Measurements from ENCODE around the gene TOM1L2.

The TOM1L2 gene

DNA sequence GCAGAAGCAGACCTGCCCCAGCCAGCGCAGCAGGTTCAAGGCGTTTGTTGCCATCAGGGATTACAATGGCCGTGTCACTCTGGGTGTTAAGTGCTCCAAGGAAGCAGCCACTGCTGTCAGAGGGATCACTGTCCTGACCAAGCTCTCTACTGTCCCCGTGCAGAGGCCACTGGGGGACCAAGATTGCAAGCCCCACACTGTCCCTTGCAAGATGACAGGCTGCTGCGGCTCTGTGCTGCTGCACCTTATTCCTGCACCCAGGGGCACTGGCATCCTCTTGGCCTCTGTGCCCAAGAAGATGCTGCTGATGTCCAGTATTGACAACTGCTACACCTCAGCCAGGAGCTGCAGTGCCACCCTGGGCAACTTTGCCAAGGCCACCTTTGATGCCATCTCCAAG is 39.1 kb upstream of the TOM1L2 start:
- TF ChIP-seq FOXM1 (IDR thresholded peaks at IDR 0.05; ENCODE audit: borderline replicate concordance, low read depth) (no peak), YY1 (IDR thresholded peaks at IDR 0.05; ENCODE audit: low read depth) (no peak), TCF12 (IDR thresholded peaks at IDR 0.05; ENCODE audit: low read depth) (no peak), CREB1 (IDR thresholded peaks at IDR 0.05; ENCODE audit: low read depth) (no peak), TEAD4 (IDR thresholded peaks at IDR 0.05) (no peak), ZBTB7A (IDR thresholded peaks at IDR 0.05; ENCODE audit: low read depth) (no peak), RAD21 (IDR thresholded peaks at IDR 0.05; ENCODE audit: low read depth) (no peak), EGR1 (IDR thresholded peaks at IDR 0.05) (no peak), EP300 (IDR thresholded peaks at IDR 0.05; ENCODE audit: borderline replicate concordance) (no peak), CEBPB (IDR thresholded peaks at IDR 0.05) (no peak), NFIC (IDR thresholded peaks at IDR 0.05) (no peak), TAF1 (IDR thresholded peaks at IDR 0.05; ENCODE audit: low read depth) (no peak)
- TF ChIP-seq, protein P1, sequence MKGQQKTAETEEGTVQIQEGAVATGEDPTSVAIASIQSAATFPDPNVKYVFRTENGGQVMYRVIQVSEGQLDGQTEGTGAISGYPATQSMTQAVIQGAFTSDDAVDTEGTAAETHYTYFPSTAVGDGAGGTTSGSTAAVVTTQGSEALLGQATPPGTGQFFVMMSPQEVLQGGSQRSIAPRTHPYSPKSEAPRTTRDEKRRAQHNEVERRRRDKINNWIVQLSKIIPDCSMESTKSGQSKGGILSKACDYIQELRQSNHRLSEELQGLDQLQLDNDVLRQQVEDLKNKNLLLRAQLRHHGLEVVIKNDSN (IDR thresholded peaks at IDR 0.05), result no peak
- TF ChIP-seq, protein P2, sequence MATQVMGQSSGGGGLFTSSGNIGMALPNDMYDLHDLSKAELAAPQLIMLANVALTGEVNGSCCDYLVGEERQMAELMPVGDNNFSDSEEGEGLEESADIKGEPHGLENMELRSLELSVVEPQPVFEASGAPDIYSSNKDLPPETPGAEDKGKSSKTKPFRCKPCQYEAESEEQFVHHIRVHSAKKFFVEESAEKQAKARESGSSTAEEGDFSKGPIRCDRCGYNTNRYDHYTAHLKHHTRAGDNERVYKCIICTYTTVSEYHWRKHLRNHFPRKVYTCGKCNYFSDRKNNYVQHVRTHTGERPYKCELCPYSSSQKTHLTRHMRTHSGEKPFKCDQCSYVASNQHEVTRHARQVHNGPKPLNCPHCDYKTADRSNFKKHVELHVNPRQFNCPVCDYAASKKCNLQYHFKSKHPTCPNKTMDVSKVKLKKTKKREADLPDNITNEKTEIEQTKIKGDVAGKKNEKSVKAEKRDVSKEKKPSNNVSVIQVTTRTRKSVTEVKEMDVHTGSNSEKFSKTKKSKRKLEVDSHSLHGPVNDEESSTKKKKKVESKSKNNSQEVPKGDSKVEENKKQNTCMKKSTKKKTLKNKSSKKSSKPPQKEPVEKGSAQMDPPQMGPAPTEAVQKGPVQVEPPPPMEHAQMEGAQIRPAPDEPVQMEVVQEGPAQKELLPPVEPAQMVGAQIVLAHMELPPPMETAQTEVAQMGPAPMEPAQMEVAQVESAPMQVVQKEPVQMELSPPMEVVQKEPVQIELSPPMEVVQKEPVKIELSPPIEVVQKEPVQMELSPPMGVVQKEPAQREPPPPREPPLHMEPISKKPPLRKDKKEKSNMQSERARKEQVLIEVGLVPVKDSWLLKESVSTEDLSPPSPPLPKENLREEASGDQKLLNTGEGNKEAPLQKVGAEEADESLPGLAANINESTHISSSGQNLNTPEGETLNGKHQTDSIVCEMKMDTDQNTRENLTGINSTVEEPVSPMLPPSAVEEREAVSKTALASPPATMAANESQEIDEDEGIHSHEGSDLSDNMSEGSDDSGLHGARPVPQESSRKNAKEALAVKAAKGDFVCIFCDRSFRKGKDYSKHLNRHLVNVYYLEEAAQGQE (IDR thresholded peaks at IDR 0.05; ENCODE audit: low read depth), result no peak
- TF ChIP-seq, protein P3, sequence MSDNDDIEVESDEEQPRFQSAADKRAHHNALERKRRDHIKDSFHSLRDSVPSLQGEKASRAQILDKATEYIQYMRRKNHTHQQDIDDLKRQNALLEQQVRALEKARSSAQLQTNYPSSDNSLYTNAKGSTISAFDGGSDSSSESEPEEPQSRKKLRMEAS (IDR thresholded peaks at IDR 0.05), result no peak

DNA sequence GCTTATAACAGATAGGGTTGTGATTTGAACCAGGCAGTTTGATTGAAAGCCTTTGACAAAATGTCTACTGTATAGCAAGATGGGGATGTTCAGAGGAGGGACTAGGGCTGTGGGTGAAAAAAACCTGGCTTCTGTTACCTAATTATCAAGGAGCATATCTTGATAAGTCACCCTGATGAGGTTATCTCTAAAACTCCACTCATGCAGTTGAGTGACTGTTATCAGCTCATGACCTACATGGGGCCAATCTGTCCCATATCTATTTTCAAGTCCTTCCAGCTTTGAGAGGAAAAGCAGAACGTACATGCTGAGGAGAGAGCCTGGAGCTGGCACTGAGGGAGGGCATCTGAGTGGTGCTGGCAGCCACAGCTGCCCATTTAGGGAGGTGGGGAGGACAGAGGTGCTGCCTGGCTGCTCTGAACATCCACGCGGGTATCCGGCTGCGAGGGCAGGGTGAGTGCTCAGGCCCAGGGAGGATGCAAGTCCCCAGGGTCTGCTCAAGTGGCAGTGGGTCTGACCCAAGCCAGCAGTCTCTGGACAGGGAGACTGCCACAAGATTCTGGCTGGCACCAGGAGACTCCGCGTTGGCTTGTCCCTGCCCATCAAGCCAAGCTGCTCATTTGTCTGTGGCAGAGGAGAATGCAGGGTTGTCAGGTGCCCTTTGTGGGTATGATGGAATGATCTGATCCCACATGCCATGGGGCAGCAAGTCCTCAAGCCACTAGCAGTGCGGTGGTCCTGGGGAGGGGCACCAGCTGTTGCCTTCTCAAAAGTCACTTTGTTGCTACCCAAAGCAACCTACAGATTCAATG is 37.6 kb upstream of the TOM1L2 start:
- TF ChIP-seq EGR1 (IDR thresholded peaks at IDR 0.05), result no peak
- TF ChIP-seq TEAD4 (IDR thresholded peaks at IDR 0.05), result no peak
- no peak for TF ChIP-seq FOXM1 (IDR thresholded peaks at IDR 0.05; ENCODE audit: borderline replicate concordance, low read depth)
- TF ChIP-seq, protein P2 (IDR thresholded peaks at IDR 0.05; ENCODE audit: low read depth), result no peak
- TF ChIP-seq, protein P3 (IDR thresholded peaks at IDR 0.05), result no peak
- TF ChIP-seq RAD21 (IDR thresholded peaks at IDR 0.05; ENCODE audit: low read depth), result no peak
- TF ChIP-seq TAF1 (IDR thresholded peaks at IDR 0.05; ENCODE audit: low read depth), result no peak
- no peak for TF ChIP-seq EP300 (IDR thresholded peaks at IDR 0.05; ENCODE audit: borderline replicate concordance)
- TF ChIP-seq, protein P1 (IDR thresholded peaks at IDR 0.05), result no peak
- TF ChIP-seq TCF12 (IDR thresholded peaks at IDR 0.05; ENCODE audit: low read depth), result no peak
- no peak for TF ChIP-seq ZBTB7A (IDR thresholded peaks at IDR 0.05; ENCODE audit: low read depth)
- TF ChIP-seq CREB1 (IDR thresholded peaks at IDR 0.05; ENCODE audit: low read depth), result no peak
- TF ChIP-seq CEBPB (IDR thresholded peaks at IDR 0.05), result no peak
- TF ChIP-seq YY1 (IDR thresholded peaks at IDR 0.05; ENCODE audit: low read depth), result no peak
- TF ChIP-seq NFIC (IDR thresholded peaks at IDR 0.05), result no peak

DNA sequence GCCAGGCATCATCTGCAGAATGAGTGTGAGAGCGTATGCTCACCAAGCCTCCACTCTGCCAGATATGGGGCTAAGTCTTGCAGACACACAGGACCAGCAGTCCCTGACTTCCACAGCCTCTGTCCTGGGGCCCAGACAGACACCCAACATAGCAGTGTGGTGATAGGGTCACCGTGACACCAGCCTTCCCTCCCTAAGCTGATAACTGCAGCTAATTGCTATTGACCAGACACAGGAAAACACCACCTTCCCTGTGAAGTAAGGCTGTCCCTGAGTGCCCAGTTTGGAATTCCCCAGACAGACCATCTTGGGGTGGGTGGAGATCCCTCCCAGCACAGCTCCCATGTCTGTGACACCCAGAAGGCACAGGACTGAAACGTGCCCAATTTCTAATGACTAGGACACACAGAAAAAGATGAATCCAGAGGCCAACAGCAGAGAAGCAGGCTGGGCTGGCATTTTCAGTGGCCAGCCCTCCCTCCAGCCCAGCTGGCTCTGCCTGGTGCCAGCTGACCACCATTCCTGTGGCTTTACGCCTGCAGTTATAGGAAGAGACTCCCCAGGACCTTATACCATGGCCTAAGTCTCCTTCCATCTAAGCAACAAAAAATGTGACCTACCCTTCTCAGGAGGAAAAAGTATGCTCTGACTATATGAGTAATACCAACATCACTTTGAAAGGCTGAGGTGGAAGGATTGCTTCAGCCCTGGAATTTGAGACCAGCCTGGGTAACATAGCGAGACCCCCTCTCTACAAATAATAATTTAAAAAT is 36.5 kb upstream of the TOM1L2 start:
- TF ChIP-seq YY1 (IDR thresholded peaks at IDR 0.05; ENCODE audit: low read depth) (no peak), NFIC (IDR thresholded peaks at IDR 0.05) (no peak), TAF1 (IDR thresholded peaks at IDR 0.05; ENCODE audit: low read depth) (no peak), CREB1 (IDR thresholded peaks at IDR 0.05; ENCODE audit: low read depth) (no peak), ZBTB7A (IDR thresholded peaks at IDR 0.05; ENCODE audit: low read depth) (no peak), EGR1 (IDR thresholded peaks at IDR 0.05) (no peak), RAD21 (IDR thresholded peaks at IDR 0.05; ENCODE audit: low read depth) (no peak)

DNA sequence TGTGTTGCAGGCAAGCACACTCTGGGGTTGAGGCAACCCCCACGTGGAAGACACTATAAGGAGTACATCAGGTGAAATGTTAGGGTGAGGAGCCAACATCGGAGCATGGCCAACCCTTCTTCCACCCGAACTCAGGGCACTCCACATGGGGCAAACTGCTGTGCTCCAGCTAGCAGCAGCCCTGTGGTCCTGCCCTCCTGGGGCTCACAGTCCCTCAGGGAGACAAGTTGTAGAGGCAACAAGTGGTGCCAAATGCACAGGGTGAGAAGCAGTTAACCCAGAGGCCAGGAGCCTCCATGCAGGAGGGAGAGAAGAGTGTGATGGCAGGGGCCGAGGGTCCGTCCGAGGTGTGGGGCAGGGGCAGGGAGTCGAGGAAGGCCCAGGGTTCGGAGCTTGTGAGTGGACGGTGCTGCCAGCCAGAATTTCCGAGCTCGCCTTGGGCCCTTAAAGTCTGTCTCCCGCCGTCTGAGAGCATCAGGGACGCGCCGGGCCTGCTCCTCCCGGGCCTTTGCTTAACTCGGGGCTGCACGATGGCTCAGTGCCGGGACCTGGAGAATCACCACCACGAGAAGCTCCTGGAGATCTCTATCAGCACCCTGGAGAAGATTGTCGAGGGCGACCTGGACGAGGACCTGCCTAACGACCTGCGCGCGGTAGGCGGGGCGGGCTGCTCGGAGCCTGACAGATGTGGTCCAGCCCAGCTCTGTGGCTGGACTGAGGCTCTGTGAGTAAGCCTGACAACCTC is 34.5 kb upstream of the TOM1L2 start:
- TF ChIP-seq, protein P2 (IDR thresholded peaks at IDR 0.05; ENCODE audit: low read depth), result no peak
- TF ChIP-seq EGR1 (IDR thresholded peaks at IDR 0.05) (no peak), NFIC (IDR thresholded peaks at IDR 0.05) (no peak), EP300 (IDR thresholded peaks at IDR 0.05; ENCODE audit: borderline replicate concordance) (no peak), CREB1 (IDR thresholded peaks at IDR 0.05; ENCODE audit: low read depth) (no peak), TEAD4 (IDR thresholded peaks at IDR 0.05) (no peak), RAD21 (IDR thresholded peaks at IDR 0.05; ENCODE audit: low read depth) (no peak), ZBTB7A (IDR thresholded peaks at IDR 0.05; ENCODE audit: low read depth) (no peak), FOXM1 (IDR thresholded peaks at IDR 0.05; ENCODE audit: borderline replicate concordance, low read depth) (no peak), CEBPB (IDR thresholded peaks at IDR 0.05) (no peak), YY1 (IDR thresholded peaks at IDR 0.05; ENCODE audit: low read depth) (no peak), TCF12 (IDR thresholded peaks at IDR 0.05; ENCODE audit: low read depth) (no peak), TAF1 (IDR thresholded peaks at IDR 0.05; ENCODE audit: low read depth) (no peak)
- TF ChIP-seq, protein P1 (IDR thresholded peaks at IDR 0.05), result no peak
- TF ChIP-seq, protein P3 (IDR thresholded peaks at IDR 0.05), result no peak

Data from Ishikawa (cell line).